HEK293T (cell line): ENCODE data around the gene ACTN4.

Experiments
- ARNT ChIP-seq: fragments of 450-650 bp; IDR thresholded peaks from 2 replicates; pipeline ENCODE4 v1.6.1; 2017; ENCODE audit warnings: mild to moderate bottlenecking
- CTBP1 ChIP-seq: fragments of 450-650 bp; IDR thresholded peaks from 2 replicates; pipeline ENCODE4 v1.6.1; 2016; ENCODE audit warnings: borderline replicate concordance
- ELF4 ChIP-seq: fragments of 450-650 bp; IDR thresholded peaks from 2 replicates; pipeline ENCODE4 v1.6.1; 2017; ENCODE audit warnings: antibody characterized with exemption
- SP1 ChIP-seq: fragments of 450-650 bp; IDR thresholded peaks from 2 replicates; pipeline ENCODE4 v1.6.1; 2017
- SUZ12 ChIP-seq: fragments of 450-650 bp; IDR thresholded peaks from 2 replicates; pipeline ENCODE4 v1.6.1; 2016; ENCODE audit warnings: mild to moderate bottlenecking

GRCh38 chr19:38730470-38730730 is 83.0 kb downstream of the ACTN4 start:
- TF ChIP-seq SUZ12, result no peak
- TF ChIP-seq ARNT, result no peak
- no peak for TF ChIP-seq ELF4
- no peak for TF ChIP-seq CTBP1
- TF ChIP-seq SP1, result no peak
